NB4 (cell line): ENCODE results near the gene NOP9.

Experiments
- CTCF ChIP-seq: IDR thresholded peaks from one replicate; pipeline ENCODE4 v1.5.1; 2012; ENCODE audit warnings: low read depth, low read length
- MAX ChIP-seq: IDR thresholded peaks from 2 replicates; pipeline ENCODE4 v1.6.1; 2011; ENCODE audit warnings: low read depth, low read length
- MYC ChIP-seq: IDR thresholded peaks from 2 replicates; pipeline ENCODE4 v1.6.1; 2011; ENCODE audit warnings: low read depth, low read length
- POLR2A ChIP-seq: IDR thresholded peaks from 2 replicates; pipeline ENCODE4 v1.6.1; 2011; ENCODE audit warnings: mild to moderate bottlenecking; ENCODE audit not compliant: insufficient read length; ENCODE audit errors: extremely low read depth

- no peak for TF ChIP-seq CTCF
- no peak for TF ChIP-seq POLR2A
- no peak for TF ChIP-seq MAX
- no peak for TF ChIP-seq MYC
These were observed 22.6 kb upstream of the NOP9 start for GRCh38 chr14:24277071-24277470.
